Mesenchymal stem cell (in vitro differentiated cells and primary cell): ENCODE data around the gene KIF5B.

Source experiments
- DNase-seq: peaks from one replicate; pipeline ENCODE4 v3.0.0-alpha.2; 2013
- H2AFZ ChIP-seq: one replicate; pipeline ENCODE4 v1.6.1; 2013; ENCODE audit warnings: low read depth, mild to moderate bottlenecking, control low read depth, inconsistent platforms, low read length, moderate library complexity
- H2AK5ac ChIP-seq: 2 replicates; pipeline ENCODE4 v1.6.1; 2013; ENCODE audit warnings: low read length, moderate library complexity, mild to moderate bottlenecking, inconsistent platforms; ENCODE audit not compliant: severe bottlenecking
- H2BK120ac ChIP-seq: one replicate; pipeline ENCODE4 v1.6.1; 2013; ENCODE audit warnings: low read depth, mild to moderate bottlenecking, inconsistent platforms, low read length, moderate library complexity
- H2BK12ac ChIP-seq, 2 experiments: one replicate each; pipeline ENCODE4 v1.6.1; 2013; ENCODE audit warnings: inconsistent platforms in 2 of 2, low read length in 2 of 2, mild to moderate bottlenecking in 2 of 2, moderate library complexity in 2 of 2, control low read depth in 1 of 2
- H2BK15ac ChIP-seq: one replicate; pipeline ENCODE4 v1.6.1; 2013; ENCODE audit warnings: mild to moderate bottlenecking, low read depth, inconsistent platforms; ENCODE audit not compliant: poor library complexity, severe bottlenecking
- H2BK5ac ChIP-seq: 2 replicates; pipeline ENCODE4 v1.6.1; 2013; ENCODE audit warnings: low read depth, mild to moderate bottlenecking, low read length, control low read depth, inconsistent platforms; ENCODE audit not compliant: poor library complexity, severe bottlenecking
- H3K14ac ChIP-seq, 2 experiments: one replicate each; pipeline ENCODE4 v1.6.1; 2013; ENCODE audit warnings: inconsistent platforms in 2 of 2, low read length in 2 of 2, control low read depth in 1 of 2, mild to moderate bottlenecking in 1 of 2, moderate library complexity in 1 of 2
- H3K18ac ChIP-seq, 2 experiments: one replicate each; pipeline ENCODE4 v1.6.1; 2013; ENCODE audit warnings: inconsistent platforms in 2 of 2, low read length in 2 of 2, control low read depth in 1 of 2, low read depth in 1 of 2, mild to moderate bottlenecking in 1 of 2
- H3K23ac ChIP-seq, 2 experiments: one replicate each; pipeline ENCODE4 v1.6.1; 2013; ENCODE audit warnings: inconsistent platforms in 2 of 2, low read length in 2 of 2, mild to moderate bottlenecking in 2 of 2, moderate library complexity in 2 of 2, control low read depth in 1 of 2
- H3K27ac ChIP-seq: 2 replicates; pipeline ENCODE4 v1.5.1; 2013; ENCODE audit warnings: mild to moderate bottlenecking, moderate library complexity, low read length, control low read depth, inconsistent platforms; ENCODE audit not compliant: poor library complexity, severe bottlenecking
- H3K27me3 ChIP-seq, 2 experiments: 2 replicates each; pipeline versions ENCODE4 v1.6.1 to v1.7.0; 2013; ENCODE audit warnings: low read length in 2 of 2, mild to moderate bottlenecking in 2 of 2, moderate library complexity in 2 of 2, control low read depth in 1 of 2, inconsistent platforms in 1 of 2; ENCODE audit not compliant: control insufficient read depth in 1 of 2, insufficient read depth in 1 of 2
- H3K36me3 ChIP-seq, 2 experiments: 2 replicates each; pipeline versions ENCODE4 v1.6.1 to v1.7.0; 2013; ENCODE audit warnings: low read length in 2 of 2, control low read depth in 1 of 2, inconsistent platforms in 1 of 2, low read depth in 1 of 2, mild to moderate bottlenecking in 1 of 2; ENCODE audit not compliant: insufficient read depth in 2 of 2, control insufficient read depth in 1 of 2
- H3K4ac ChIP-seq, 2 experiments: one replicate each; pipeline ENCODE4 v1.6.1; 2013; ENCODE audit warnings: inconsistent platforms in 2 of 2, low read length in 2 of 2, mild to moderate bottlenecking in 2 of 2, moderate library complexity in 2 of 2, control low read depth in 1 of 2, low read depth in 1 of 2
- H3K4me1 ChIP-seq: 2 replicates; pipeline ENCODE4 v1.6.1; 2013; ENCODE audit warnings: low read depth, low read length, control low read depth; ENCODE audit not compliant: control insufficient read depth, insufficient read depth
- H3K4me2 ChIP-seq: 2 replicates; pipeline ENCODE4 v1.6.1; 2013; ENCODE audit warnings: low read length, mild to moderate bottlenecking, inconsistent platforms; ENCODE audit not compliant: poor library complexity, severe bottlenecking
- H3K4me3 ChIP-seq, 2 experiments: 2 replicates each; pipeline versions ENCODE4 v1.5.1 to v1.7.0; 2013; ENCODE audit warnings: low read length in 2 of 2, mild to moderate bottlenecking in 2 of 2, control low read depth in 1 of 2, low read depth in 1 of 2; ENCODE audit not compliant: insufficient read depth in 1 of 2
- H3K79me1 ChIP-seq: replicated peaks from 2 replicates; pipeline ENCODE4 v1.6.1; 2013; ENCODE audit warnings: mild to moderate bottlenecking, control low read depth, low read length, inconsistent platforms; ENCODE audit not compliant: poor library complexity, severe bottlenecking
- H3K9ac ChIP-seq: 2 replicates; pipeline ENCODE4 v1.7.0; 2013; ENCODE audit warnings: mild to moderate bottlenecking, low read length, moderate library complexity
- H3K9me3 ChIP-seq: 2 replicates; pipeline ENCODE4 v1.7.0; 2013; ENCODE audit warnings: mild to moderate bottlenecking, low read length; ENCODE audit not compliant: control insufficient read depth
- H4K8ac ChIP-seq: one replicate; pipeline ENCODE4 v1.6.1; 2013; ENCODE audit warnings: inconsistent platforms, mild to moderate bottlenecking, low read length, moderate library complexity
- H4K91ac ChIP-seq: one replicate; pipeline ENCODE4 v1.6.1; 2013; ENCODE audit warnings: mild to moderate bottlenecking, low read length, inconsistent platforms
- WGBS: methylation state at CpG from one replicate; pipeline ENCODE4 v1.1.7; 2013; ENCODE audit warnings: mixed read lengths; 5-methylcytosine and 5-hydroxymethylcytosine counted together

The KIF5B gene

GRCh38 chr10:32031424-32031823 is 24.8 kb downstream of the KIF5B start:
- no peak overlapping the region for H3K23ac ChIP-seq
- H3K36me3 ChIP-seq = peaks cover 23 to 98% of the 10 kb centered on the region in 2 experiments
- H3K4ac ChIP-seq = no peak overlapping the region
- H3K14ac ChIP-seq = no peak overlapping the region
- H3K9me3 ChIP-seq = no peaks in the 10 kb centered on the region
- no peak overlapping the region for H2BK12ac ChIP-seq
- H2BK120ac ChIP-seq = no peak overlapping the region
- no peak overlapping the region for H2AK5ac ChIP-seq
- 100% methylated on average over 4 of the region's 6 CpGs for WGBS
- no peak for DNase-seq
- no peak overlapping the region for H3K4me2 ChIP-seq
- no peaks in the 10 kb centered on the region for H3K4me1 ChIP-seq
- H2AFZ ChIP-seq = no peak overlapping the region
- H2BK5ac ChIP-seq = no peak overlapping the region
- no peak overlapping the region for H4K91ac ChIP-seq
- H2BK15ac ChIP-seq = no peak overlapping the region
- H3K18ac ChIP-seq = no peak overlapping the region
- H3K27ac ChIP-seq = no peak overlapping the region
- H3K4me3 ChIP-seq = no peak overlapping the region
- H3K27me3 ChIP-seq = no peaks in the 10 kb centered on the region
- peaks cover 4% of the 10 kb centered on the region for H3K79me1 ChIP-seq
- no peak overlapping the region for H3K9ac ChIP-seq
- no peak overlapping the region for H4K8ac ChIP-seq

DNA sequence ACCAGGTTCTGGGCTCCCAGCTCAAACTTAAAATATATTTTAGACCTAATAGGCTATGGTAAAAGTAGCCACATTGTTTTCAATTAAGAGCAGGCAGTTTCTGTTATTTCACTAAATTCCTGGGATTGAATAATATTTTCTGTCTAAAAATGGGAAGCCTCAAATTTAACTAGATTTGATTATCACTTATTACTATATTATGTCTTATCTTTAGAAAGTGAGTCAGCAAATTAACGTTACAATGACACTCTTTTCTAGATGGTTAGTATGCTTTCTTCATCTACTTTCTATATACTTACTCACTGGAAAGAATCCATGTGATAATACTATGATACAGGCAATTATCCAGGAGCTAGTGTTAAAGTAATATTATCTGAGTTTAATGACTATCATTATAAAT is 27.5 kb downstream of the KIF5B start:
- no peak overlapping the region for H3K9ac ChIP-seq
- no peak overlapping the region for H3K23ac ChIP-seq
- H2BK15ac ChIP-seq = no peak overlapping the region
- H3K4me3 ChIP-seq = no peak overlapping the region
- WGBS = no CpG with 5 or more reads among the region's 1 CpG
- no peak overlapping the region for H3K4me2 ChIP-seq
- no peak overlapping the region for H3K4ac ChIP-seq
- no peak overlapping the region for H3K27ac ChIP-seq
- H3K14ac ChIP-seq = no peak overlapping the region
- no peak overlapping the region for H2BK12ac ChIP-seq
- H2BK120ac ChIP-seq = no peak overlapping the region
- no peak for DNase-seq
- peaks cover 28 to 90% of the 10 kb centered on the region in 2 experiments for H3K36me3 ChIP-seq
- H3K79me1 ChIP-seq = peaks cover 6% of the 10 kb centered on the region
- no peaks in the 10 kb centered on the region for H3K4me1 ChIP-seq
- H4K91ac ChIP-seq = no peak overlapping the region
- H4K8ac ChIP-seq = no peak overlapping the region
- H3K18ac ChIP-seq = no peak overlapping the region
- no peaks in the 10 kb centered on the region for H3K9me3 ChIP-seq
- H2AK5ac ChIP-seq = no peak overlapping the region
- no peak overlapping the region for H2AFZ ChIP-seq
- H2BK5ac ChIP-seq = no peak overlapping the region
- no peaks in the 10 kb centered on the region for H3K27me3 ChIP-seq

DNA sequence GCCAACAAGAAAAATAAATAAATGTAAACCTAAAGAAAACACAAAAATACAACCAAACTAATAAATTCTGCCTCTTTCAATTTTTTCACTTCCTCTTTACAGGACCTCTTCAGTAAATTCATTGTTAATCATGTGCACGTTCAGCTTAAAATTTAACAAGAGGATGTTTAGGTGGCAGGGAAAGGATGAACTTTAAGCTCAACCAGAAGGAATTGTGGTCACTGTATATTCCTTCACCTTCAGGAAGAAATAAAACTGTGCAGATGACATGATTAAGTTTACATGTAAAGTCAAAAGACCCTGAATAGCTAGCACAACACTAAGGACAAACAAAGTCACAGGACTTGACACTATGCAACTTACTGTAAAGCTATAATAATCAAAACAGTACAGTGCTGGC is 33.0 kb downstream of the KIF5B start:
- H3K23ac ChIP-seq = no peak overlapping the region
- no peak overlapping the region for H2BK5ac ChIP-seq
- peak overlapping the region; percentile 49 for H3K27ac ChIP-seq
- no peaks in the 10 kb centered on the region for H3K4me1 ChIP-seq
- H2BK15ac ChIP-seq = no peak overlapping the region
- no peaks in the 10 kb centered on the region for H3K9me3 ChIP-seq
- H3K4me3 ChIP-seq = no peak overlapping the region
- H2AK5ac ChIP-seq = no peak overlapping the region
- H3K27me3 ChIP-seq = no peaks in the 10 kb centered on the region
- peaks cover 9% of the 10 kb centered on the region for H3K79me1 ChIP-seq
- H3K4me2 ChIP-seq = no peak overlapping the region
- H2BK12ac ChIP-seq = no peak overlapping the region
- H3K18ac ChIP-seq = no peak overlapping the region
- H3K9ac ChIP-seq = peak overlapping the region; percentile 29
- no peak overlapping the region for H4K8ac ChIP-seq
- H4K91ac ChIP-seq = no peak overlapping the region
- H3K4ac ChIP-seq = no peak overlapping the region
- H3K36me3 ChIP-seq = peaks cover 27 to 92% of the 10 kb centered on the region in 2 experiments
- no CpG with 5 or more reads among the region's 1 CpG for WGBS
- H2AFZ ChIP-seq = no peak overlapping the region
- H3K14ac ChIP-seq = no peak overlapping the region
- no peak for DNase-seq
- no peak overlapping the region for H2BK120ac ChIP-seq

DNA sequence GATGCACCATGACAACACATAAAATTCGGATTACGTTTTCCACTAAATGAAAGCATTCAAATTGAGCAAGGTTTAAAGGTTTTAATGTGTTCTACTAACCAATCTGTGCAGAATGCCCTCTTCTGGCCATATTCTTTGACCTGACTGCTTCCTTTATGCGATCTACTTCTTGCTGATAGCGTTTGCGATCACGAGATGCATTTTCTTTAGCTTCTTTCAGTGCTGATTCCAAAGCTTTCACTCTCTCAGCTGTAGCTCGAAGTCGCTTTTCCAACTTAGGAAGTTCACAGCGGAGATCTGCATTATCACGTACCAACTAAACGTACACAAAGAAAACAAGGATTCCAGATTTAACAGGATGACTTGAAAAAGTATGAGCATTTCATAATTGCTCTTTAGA is 39.2 kb downstream of the KIF5B start:
- Histone ChIP-seq H3K9ac (no peak overlapping the region), H2BK120ac (no peak overlapping the region), H2AFZ (no peak overlapping the region), H4K8ac (no peak overlapping the region), H3K36me3 (peaks cover 39 to 98% of the 10 kb centered on the region in 2 experiments), H3K4me1 (no peaks in the 10 kb centered on the region), H4K91ac (no peak overlapping the region), H3K4me2 (no peak overlapping the region), H3K4me3 (no peak overlapping the region), H3K27ac (no peak overlapping the region), H2BK12ac (no peak overlapping the region), H2BK5ac (no peak overlapping the region), H3K79me1 (peaks cover 13% of the 10 kb centered on the region), H3K23ac (no peak overlapping the region), H3K9me3 (no peaks in the 10 kb centered on the region), H3K14ac (no peak overlapping the region), H2AK5ac (no peak overlapping the region), H3K4ac (no peak overlapping the region), H3K27me3 (no peaks in the 10 kb centered on the region), H2BK15ac (no peak overlapping the region), H3K18ac (no peak overlapping the region)
- WGBS = 97% methylated on average over 11 of the region's 11 CpGs
- DNase-seq = no peak
